Stimulated activated CD8-positive, alpha-beta memory T cell treated with anti-CD3 and anti-CD28 coated beads, Interleukin-15, amount 100 ng/mL, for 48 hours (primary cell): ENCODE data around the gene TNFRSF19.
"Not testable (repeated sequence)": the region's sequence is repeated elsewhere in the genome, so short reads cannot be mapped to it uniquely, and the experiment has no call there.

Experiments used
- DNase-seq, 2 donors: peaks; one replicate each; pipeline ENCODE4 v3.0.0-alpha.2; 2020; ENCODE audit warnings: low read depth in 2 of 2

TNFRSF19 gene

GRCh38 chr13:23654111-23655110, 84.2 kb downstream of the TNFRSF19 start:
- DNase-seq, result no peak

DNA sequence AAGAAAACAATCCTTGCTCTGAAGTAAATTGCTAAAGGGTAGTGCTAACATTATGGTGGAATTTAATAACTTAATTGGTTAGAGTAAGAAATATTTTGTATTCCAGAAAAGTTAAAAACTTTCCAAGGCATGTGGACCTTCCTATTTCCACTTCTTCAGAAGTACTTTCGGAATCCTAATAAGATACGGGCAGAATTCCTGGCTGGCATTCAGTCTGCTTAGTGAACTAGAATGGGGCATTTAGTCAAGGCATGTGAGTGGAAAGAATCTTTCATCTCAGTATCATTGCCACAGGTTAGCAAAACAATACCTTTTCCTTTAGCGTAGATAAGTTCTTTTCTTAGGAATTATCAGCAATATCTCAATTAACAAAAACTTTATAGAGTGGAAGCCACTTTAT, 85.1 kb downstream of the TNFRSF19 start:
- no peak for DNase-seq

GRCh38 chr13:23656637-23657371, 86.6 kb downstream of the TNFRSF19 start:
- DNase-seq, result no peak

DNA sequence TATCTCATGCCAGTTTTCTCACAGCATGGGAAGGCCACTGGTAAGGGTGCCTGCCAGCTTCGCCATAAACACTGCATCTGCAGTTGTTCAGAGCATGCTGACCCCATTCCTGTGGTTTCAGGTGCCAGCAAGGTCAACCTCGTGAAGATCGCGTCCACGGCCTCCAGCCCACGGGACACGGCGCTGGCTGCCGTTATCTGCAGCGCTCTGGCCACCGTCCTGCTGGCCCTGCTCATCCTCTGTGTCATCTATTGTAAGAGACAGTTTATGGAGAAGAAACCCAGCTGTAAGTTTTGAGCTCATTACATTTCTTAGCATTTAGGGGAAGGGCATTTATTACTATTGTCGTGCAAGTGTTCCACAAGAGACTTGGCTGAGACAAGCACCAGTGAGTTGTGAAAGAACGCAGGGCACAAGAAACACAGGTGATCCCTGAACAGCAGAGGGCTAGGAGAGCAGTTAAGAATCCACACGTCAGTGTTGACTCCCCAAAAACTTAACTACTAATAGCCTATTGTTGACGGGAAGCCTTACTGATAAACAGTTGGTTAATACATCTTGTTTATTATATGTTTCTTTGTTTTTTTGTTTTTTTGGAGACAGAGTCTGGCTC, 88.8 kb downstream of the TNFRSF19 start:
- no peak for DNase-seq

- no peak for DNase-seq
Observed at GRCh38 chr13:23660249-23660648, 90.0 kb downstream of the TNFRSF19 start.

DNA sequence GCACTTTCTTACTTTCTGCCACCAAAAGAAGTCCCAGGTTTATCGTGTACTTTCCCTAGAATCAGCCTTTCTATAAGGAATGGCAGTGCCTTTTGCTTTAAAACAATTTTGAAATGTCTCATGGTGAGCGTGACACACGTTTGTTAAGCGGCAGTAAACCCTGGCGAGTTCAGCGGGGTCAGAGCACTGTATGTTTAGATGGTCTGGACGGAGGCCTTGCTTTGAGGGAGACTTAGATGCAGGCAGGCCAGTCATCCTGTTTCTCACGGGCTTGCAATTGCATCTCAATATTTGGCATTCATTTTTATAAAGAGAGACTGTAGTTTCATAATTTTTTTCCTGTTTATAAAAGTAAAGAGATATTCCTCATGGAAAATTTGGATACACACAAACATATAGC, 96.4 kb downstream of the TNFRSF19 start:
- no peak for DNase-seq

- no peak for DNase-seq
Observed at GRCh38 chr13:23667750-23668149, 97.5 kb downstream of the TNFRSF19 start.

DNA sequence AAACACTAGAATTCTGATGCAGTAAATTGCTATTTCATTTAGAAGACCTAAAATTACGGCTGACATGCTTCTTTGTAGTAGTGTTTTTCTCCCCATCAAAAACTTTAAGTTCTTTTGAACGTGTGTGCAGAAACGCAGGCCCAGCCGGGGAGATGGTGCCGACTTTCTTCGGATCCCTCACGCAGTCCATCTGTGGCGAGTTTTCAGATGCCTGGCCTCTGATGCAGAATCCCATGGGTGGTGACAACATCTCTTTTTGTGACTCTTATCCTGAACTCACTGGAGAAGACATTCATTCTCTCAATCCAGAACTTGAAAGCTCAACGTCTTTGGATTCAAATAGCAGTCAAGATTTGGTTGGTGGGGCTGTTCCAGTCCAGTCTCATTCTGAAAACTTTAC, 98.3 kb downstream of the TNFRSF19 start:
- DNase-seq, result no peak

- DNase-seq, result no peak
Observed at GRCh38 chr13:23670793-23671192, 100.6 kb downstream of the TNFRSF19 start.

- DNase-seq, result no peak
Observed at GRCh38 chr13:23671377-23671776, 101.2 kb downstream of the TNFRSF19 start.

GRCh38 chr13:23671897-23672296, 101.7 kb downstream of the TNFRSF19 start:
- DNase-seq, result no peak

- no peak for DNase-seq
Observed at GRCh38 chr13:23672616-23673015, 102.4 kb downstream of the TNFRSF19 start.

GRCh38 chr13:23673354-23673753, 103.1 kb downstream of the TNFRSF19 start:
- no peak for DNase-seq

- no peak for DNase-seq
Observed at GRCh38 chr13:23673867-23674605, 103.8 kb downstream of the TNFRSF19 start.

DNA sequence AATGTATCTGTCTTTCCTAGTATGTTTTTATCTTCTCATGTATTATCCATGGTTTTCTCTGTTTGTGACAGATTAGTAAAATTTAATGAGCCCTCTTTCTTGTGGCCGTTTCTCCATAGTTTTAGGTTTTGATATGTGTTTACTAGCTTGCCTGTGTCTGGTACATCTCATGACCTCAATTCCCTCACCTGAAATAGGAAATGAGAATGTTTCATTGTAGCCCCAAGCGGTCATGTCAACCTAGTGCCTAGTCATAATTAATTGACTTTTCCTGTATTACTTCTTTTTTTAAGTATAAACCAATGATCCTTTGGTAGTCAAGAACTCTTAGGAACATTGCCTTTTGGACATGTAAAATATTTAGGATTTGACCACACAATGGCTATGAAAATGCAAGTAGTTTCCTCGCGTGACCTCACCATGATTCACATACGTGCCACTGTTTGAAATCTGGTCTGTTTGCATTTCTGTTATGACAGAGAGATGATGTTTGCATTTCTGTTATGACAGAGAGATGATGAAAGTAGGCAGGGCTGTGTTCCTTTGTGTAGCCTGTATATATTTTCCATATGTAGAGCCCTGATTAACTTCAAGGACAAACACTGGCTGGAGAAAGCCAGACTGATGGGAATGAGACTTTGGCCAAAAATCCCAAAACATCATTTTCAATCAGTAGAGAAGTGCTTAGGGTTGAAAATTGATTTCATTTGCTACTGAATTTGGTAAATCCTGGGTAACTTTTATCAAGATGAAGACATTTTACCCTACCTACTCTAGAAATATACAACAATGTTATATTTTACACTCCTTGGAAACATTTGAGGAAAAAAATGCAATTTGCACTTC, 104.8 kb downstream of the TNFRSF19 start:
- DNase-seq, result no peak

DNA sequence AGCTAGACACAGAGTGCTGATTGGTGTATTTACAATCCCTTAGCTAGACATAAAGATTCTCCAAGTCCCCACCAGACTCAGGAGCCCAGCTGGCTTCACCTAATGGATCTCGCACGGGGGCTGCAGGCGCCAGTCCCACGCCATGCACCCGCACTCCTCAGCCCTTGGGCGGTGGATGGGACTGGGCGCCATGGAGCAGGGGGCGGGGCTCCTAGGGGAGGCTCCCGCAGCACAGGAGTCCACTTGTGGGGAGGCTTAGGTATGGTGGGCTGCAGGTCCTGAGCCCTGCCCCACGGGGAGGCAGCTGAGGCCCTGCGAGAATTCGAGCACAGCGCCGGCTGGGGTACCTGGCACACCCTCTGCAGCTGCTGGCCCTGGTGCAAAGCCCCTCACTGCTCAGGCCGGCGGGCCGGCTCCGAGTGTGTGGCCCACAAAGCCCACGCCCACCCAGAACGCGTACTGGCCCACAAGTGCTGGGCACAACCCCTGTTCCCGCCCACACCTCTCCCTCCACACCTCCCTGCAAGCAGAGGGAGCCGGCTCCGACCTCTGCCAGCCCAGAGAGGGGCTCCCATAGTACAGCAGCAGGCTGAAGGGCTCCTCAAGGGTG, 107.6 kb downstream of the TNFRSF19 start:
- DNase-seq, result not testable (repeated sequence)

- DNase-seq, result no peak
Observed at GRCh38 chr13:23678795-23679194, 108.6 kb downstream of the TNFRSF19 start.

DNA sequence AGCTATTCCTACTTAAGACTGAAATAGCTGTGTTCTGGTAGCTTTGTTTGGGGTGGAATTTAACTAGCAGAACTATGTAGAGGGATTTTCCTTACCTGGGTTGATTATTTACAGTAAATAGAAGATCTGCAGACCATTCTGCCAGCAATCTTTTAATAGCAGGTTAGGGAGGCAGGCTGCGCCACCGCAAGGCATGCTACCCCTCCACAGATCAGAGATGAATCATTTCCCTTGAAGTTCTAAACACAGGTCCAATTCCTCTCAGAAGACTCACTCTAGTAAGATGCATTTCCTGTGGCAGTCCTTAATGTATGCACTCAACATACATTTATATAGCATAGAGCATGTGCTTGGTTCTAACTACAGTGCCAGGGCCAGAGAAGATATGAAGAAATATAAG, 109.0 kb downstream of the TNFRSF19 start:
- no peak for DNase-seq

DNA sequence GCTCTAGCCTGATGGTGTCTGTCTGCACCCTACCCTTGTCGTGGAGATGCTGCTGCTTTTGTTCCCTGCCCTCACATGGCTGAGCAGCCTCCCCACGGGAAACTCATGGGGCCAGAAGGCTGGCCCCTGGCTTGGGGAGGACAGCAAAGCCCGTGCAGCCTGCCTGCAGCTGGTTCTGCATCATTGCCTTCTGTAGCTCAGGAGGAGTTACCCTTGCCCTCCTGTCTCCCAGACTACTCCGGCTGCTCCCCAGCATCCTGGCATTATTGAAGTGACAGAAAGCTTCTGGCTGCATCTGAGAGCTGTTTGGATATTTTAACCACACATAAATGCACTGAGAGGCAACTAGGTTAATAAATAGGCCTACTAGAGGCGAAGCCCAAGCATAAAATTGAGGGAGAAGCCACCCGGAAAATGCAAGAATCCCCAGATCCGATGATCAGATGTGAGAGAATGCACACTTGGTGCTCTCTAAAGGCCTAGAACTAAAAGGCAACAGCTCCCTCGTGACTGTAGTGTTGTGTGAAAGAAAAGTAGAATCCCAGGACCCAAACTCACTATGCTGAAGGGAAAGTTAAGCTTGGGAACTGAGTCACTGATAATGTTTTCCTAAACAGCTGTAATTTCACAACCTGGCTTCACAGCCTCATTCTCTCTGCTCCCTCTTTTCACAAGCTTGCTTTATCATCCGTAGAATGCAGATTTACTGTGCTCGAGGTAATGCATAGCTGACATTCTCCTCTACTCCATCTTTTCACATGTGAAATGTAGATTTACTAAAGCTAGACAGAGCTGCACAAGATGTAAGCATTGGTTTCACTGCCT, 110.8 kb downstream of the TNFRSF19 start:
- DNase-seq, result no peak
